ENCODE results near the gene RNF38.

- no peak for TF ChIP-seq ZNF70 (CRISPR knock-in tag; IDR thresholded peaks at IDR 0.05)
- TF ChIP-seq TCF4 (CRISPR knock-in tag; IDR thresholded peaks at IDR 0.05; ENCODE audit: borderline replicate concordance), result no peak
- TF ChIP-seq ZFP3 (CRISPR knock-in tag; IDR thresholded peaks at IDR 0.05), result no peak
- TF ChIP-seq RARB (CRISPR knock-in tag; IDR thresholded peaks at IDR 0.05), result no peak
Measured at GRCh38 chr9:36364577-36364976, 35.5 kb downstream of the RNF38 start.

All from SK-N-SH treated with all-trans-retinoic acid at 6 μM for 48 hours (cell line).